Stimulated activated CD8-positive, alpha-beta memory T cell treated with anti-CD3 and anti-CD28 coated beads, Interleukin-12 subunit alpha, Interleukin-12 subunit beta, amount 100 ng/mL, for 1 hour (primary cell): ENCODE data around the gene PHF20.
"Not testable (repeated sequence)": the region's sequence is repeated elsewhere in the genome, so short reads cannot be mapped to it uniquely, and the experiment has no call there.

Experiments
- DNase-seq: peaks from one replicate; pipeline ENCODE4 v3.0.0-alpha.2; 2020; ENCODE audit warnings: low read depth

Gene PHF20

GRCh38 chr20:35886537-35886936 lies 114.7 kb downstream of the PHF20 start:
- no peak for DNase-seq

- no peak for DNase-seq
Observed at GRCh38 chr20:35887393-35888064, 115.7 kb downstream of the PHF20 start.

DNA sequence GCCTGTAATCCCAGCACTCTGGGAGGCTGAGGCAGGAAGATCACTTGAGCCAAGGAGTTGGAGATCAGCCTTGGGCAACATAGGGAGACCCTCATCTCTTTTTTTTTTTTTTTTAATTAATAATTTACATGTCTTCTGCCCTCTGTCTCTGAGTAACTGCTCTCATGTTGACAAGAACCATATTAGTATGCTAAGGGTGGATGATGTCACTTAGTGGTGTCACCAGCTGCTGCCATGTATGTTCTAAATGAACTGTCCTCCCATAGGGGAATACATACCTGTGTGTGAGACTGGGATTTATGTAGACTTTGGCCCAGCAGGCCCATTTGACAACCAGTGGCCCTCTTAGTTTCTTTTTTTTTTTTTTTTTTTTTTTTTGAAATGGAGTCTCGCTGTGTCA lies 116.8 kb downstream of the PHF20 start:
- no peak for DNase-seq

GRCh38 chr20:35891375-35891774 lies 119.6 kb downstream of the PHF20 start:
- DNase-seq, result no peak

GRCh38 chr20:35892871-35893270 lies 121.1 kb downstream of the PHF20 start:
- DNase-seq, result no peak

DNA sequence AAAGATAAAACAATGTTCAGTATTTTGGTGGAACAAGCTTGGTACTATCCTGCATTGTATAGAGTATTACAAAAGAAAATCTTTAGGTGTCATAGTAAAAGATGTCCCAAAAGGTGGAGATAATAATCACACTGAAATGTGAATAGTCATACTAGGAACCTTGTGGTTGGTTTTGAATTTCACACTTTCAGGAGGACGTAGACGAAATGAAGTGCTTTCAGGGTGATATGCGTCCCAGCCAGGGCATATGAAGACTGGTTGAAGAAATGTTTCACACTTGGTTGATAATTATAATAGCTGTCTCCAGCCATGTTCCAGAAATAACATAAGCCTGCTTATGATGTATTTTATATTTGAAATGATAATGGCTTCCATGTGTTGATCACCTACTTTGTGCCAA lies 122.1 kb downstream of the PHF20 start:
- no peak for DNase-seq

DNA sequence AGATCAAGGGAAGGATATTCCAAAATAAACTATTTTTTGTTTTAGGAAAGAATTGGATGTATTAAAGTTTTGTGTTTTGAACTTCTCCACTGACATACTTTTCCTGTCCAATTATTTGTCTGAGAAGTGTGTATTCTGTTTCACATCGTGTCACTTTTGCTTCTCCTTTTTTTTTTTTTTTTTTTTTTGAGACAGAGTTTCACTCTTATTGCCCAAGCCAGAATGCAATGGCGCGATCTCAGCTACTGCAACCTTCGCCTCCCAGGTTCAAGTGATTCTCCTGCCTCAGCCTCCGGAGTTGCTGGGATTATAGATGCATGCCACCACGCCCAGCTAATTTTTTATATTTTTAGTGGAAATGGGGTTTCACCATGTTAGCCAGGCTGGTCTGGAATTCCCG lies 123.7 kb downstream of the PHF20 start:
- not testable (repeated sequence) for DNase-seq

DNA sequence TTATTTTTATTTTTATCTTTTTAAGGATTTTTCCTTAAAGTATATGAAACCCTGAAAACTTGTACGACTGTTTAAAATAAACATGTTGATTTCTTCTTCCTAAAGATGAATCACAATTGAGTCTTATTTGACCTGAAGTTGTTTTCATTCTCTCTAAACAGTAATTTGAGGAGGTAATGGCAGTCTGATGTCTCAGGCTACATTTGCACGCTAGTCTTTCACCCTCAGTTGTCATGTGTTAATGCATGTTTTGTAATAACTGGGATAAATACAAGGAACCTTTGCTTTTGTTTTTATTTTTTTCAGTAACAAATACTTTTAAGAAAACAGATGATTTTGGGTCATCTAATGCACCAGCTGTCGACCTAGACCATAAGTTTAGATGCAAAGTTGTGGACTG lies 127.2 kb downstream of the PHF20 start:
- DNase-seq, result no peak

DNA sequence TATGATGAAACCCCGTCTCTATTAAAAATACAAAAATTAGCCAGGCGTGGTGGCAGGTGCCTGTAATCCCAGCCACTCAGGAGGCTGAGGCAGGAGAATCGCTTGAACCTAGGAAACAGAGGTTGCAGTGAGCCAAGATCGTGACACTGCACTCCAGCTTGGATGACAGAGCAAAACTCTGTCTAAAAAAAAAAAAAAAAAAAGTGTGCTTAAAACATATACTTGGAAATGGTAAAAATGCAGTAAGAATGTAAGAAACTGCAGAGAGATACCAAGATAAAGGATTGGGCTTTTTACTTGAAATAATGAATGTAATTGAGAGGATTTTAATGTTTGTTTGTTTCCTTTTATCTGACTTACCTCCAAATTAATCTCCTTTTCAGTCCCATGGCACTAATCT lies 129.4 kb downstream of the PHF20 start:
- not testable (repeated sequence) for DNase-seq

- DNase-seq, result no peak
Observed at GRCh38 chr20:35901678-35902544, 130.1 kb downstream of the PHF20 start.

- no peak for DNase-seq
Observed at GRCh38 chr20:35902545-35902941, 130.7 kb downstream of the PHF20 start.

- no peak for DNase-seq
Observed at GRCh38 chr20:35903843-35904242, 132.0 kb downstream of the PHF20 start.

DNA sequence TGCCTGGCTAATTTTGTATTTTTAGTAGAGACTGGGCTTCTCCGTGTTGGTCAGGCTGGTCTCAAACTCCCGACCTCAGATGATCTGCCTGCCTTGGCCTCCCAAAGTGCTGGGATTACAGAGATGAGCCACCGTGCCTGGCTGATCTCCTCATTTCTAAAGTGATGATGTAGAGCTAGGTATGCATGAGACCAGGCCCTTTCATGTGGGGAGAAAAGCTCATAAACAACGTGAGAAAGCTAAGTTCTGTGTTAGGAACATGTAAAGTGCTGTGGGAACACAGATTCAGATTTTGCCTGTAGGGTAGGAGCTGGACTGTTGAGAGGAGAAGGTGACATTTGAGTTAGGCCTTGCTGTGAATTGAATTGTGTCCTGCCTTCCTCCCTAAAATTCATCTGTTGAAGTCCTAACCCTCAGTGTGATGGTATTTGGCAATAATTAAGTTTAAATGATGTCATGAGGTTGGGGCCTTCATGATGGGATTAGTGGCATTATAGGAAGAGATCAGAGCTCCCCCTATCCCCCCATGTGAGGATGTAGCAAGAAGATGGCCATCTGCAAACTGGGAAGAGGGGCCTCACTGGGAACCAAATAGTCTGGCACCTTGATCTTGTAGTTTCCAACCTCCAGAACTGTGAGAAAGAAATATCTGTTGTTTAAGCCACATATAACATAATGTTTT lies 133.3 kb downstream of the PHF20 start:
- DNase-seq, result no peak

DNA sequence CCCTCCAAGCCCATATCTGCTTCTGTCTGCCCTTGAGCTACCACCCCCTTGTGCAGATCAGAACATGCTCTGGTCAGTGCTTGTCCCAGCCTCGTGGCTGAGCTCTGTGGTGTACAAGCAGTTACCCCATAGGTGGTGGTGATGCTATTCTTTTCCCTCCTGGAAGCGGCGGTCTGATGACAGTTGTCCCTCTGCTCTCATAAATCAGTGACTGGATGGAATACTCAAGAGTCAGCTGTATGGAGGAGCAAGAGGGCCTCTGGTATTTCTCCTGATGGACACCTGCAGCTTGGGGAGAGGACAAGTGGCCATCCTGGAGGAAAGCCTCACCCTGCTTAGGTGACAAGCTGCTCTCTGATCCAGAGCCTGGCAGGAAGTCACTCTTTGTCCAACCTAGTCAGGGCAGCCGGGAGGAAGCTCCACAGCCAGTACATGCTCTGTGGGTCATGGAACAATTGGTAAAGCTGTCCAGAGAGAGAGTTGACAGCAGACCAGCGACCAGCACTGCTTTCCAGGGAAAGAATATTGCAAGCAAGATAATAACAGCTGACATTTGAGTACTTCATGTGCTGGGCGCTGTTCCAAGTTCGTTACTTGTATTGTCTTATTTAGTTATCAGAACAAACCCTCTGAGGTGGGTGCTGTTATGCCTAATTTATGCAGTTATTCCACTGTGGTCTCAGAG lies 135.3 kb downstream of the PHF20 start:
- no peak for DNase-seq

GRCh38 chr20:35908007-35908406 lies 136.2 kb downstream of the PHF20 start:
- no peak for DNase-seq

- no peak for DNase-seq
Observed at GRCh38 chr20:35909176-35909575, 137.4 kb downstream of the PHF20 start.

DNA sequence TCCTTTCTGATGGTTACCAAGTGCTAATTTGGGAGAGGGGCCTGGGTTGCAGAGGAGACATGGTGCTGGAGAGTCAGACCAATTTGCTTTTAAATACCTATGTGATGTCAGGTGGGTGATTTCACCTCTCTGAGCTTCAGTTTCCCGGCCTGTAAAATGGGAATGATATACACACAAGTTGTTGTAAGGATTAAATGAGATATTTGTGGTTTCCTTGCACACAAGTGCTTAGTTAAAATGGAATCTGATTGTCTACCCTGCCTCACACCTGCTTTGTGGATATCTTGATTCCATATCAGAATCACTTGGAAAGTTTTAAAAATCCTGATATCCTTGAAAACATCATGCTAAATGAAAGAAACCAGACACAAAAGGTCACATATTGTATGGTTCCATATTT lies 138.0 kb downstream of the PHF20 start:
- no peak for DNase-seq

DNA sequence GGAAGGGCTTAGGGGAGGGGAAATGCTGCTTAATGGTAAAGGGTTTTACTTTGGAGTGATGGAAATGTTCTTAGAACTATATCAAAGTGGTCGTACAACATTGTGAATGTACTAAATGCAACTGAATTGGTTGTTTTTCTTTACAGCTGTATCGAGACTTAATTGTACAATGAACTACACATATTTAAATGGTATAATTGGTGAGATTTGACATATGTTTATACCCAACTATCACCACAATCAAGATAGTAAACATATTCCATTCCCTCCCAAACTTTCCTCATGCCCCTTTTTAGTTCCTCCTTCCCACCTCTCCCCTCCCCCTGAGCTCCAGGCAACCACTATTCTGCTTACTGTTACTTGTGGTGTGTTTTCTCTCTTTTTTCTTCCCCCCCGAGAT lies 138.4 kb downstream of the PHF20 start:
- DNase-seq, result no peak

- DNase-seq, result no peak
Observed at GRCh38 chr20:35912881-35913280, 141.1 kb downstream of the PHF20 start.

GRCh38 chr20:35917077-35917476 lies 145.3 kb downstream of the PHF20 start:
- DNase-seq, result no peak

GRCh38 chr20:35918021-35918420 lies 146.2 kb downstream of the PHF20 start:
- no peak for DNase-seq

DNA sequence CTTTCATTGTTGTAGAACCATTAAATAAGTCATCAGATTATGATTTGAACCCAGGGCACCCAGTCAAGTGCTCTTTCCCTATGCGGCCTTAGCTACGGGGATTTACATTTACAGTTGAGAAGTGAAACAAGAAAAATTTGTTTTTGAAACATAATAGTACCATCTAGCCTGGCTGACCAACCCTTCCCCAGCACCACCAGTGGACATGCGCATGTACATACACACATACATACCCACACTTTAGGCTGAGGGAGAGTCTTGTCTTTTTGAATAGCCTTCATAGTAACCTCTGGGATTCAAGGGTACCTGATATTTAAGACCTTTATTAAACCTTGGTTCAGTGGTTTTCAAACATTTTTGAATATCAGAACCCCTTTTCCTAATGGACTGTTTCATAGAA lies 148.7 kb downstream of the PHF20 start:
- DNase-seq, result no peak
